K562 (cell line): ENCODE results near the gene ZNF569. TPM values are rescaled to one million over a fixed set of nuclear protein-coding genes. Genes with fewer than 3 reads are reported as not detected.

Experiments used
- ATAC-seq: fragments of 200-7000 bp; cut with Tn5 transposase; 3 replicates; pipeline ENCODE4 v1.9.1; 2020; ENCODE audit warnings: moderate library complexity
- BruUV-seq: library from RNA; stranded (reverse); fragments of 400-500 nt; replicated peaks from 2 replicates; lab custom pipeline; 2021; lab: Mats Ljungman, UMichigan
- CTCF ChIA-PET: fragments of 300-600 bp; formaldehyde crosslinking; extraction: SDS; loops from one replicate; lab custom pipeline; 2021; ENCODE audit warnings: low intra/inter-chr PET ratio; lab: Yijun Ruan, JAX
- POLR2A ChIA-PET: fragments of 300-600, 350-650 bp; sonication (Branson Sonifier 250); formaldehyde crosslinking; extraction: SDS; loops from one replicate; lab custom pipeline; 2021; ENCODE audit warnings: antibody characterized with exemption, inconsistent platforms; lab: Yijun Ruan, JAX
- DNase-seq, 4 experiments: peaks; one replicate each; pipeline versions ENCODE4 v3.0.0 to v3.0.0-alpha.2; 2011 to 2018; ENCODE audit warnings: low spot score in 3 of 4, mixed read lengths in 3 of 4; ENCODE audit errors: extremely low read depth in 1 of 4
- FAIRE-seq: peaks from 2 replicates; lab custom pipeline; 2011; peaks lifted over from hg19 to GRCh38; lab: Jason Lieb, UNC
- H2AFZ ChIP-seq: 2 replicates; pipeline ENCODE4 v1.6.0; 2011; ENCODE audit warnings: low read depth, low read length, control low read depth, inconsistent platforms
- H3K27ac ChIP-seq: fragments of 200-600 bp; 3 replicates; pipeline ENCODE4 v1.8.0; 2011; ENCODE audit warnings: low read depth, mild to moderate bottlenecking, control low read depth, inconsistent platforms, low read length, moderate library complexity, mixed read lengths; ENCODE audit errors: extremely low read depth
- H3K27me3 ChIP-seq, 2 experiments: fragments of 300-600 bp in 1 of 2; 2 replicates in 1 of 2; 3 replicates in 1 of 2; pipeline versions ENCODE4 v1.6.0 to v1.8.0; 2011; ENCODE audit warnings: inconsistent platforms in 2 of 2, low read length in 2 of 2, mild to moderate bottlenecking in 1 of 2, mixed read lengths in 1 of 2, moderate library complexity in 1 of 2; ENCODE audit not compliant: control insufficient read depth in 2 of 2, insufficient read depth in 2 of 2
- H3K36me3 ChIP-seq: fragments of 300-600 bp; 3 replicates; pipeline ENCODE4 v1.8.0; 2011; ENCODE audit warnings: mild to moderate bottlenecking, low read length, inconsistent platforms; ENCODE audit not compliant: control insufficient read depth, insufficient read depth
- H3K4me1 ChIP-seq, 2 experiments: fragments of 200-600 bp in 1 of 2; replicated peaks in 1 of 2; 2 replicates in 1 of 2; 3 replicates in 1 of 2; pipeline versions ENCODE4 v1.5.1 to v1.8.0; 2011; ENCODE audit warnings: inconsistent platforms in 2 of 2, low read length in 2 of 2, mild to moderate bottlenecking in 1 of 2, mixed read lengths in 1 of 2, moderate library complexity in 1 of 2; ENCODE audit not compliant: control insufficient read depth in 2 of 2, insufficient read depth in 2 of 2
- H3K4me2 ChIP-seq: 2 replicates; pipeline ENCODE4 v1.6.1; 2011; ENCODE audit warnings: low read length, control low read depth, inconsistent platforms, mixed read lengths; ENCODE audit not compliant: insufficient read depth
- H3K4me3 ChIP-seq: fragments of 200-600 bp; sonication (generic), shearing (Covaris generic); 2 replicates; pipeline ENCODE4 v1.5.1; 2016; ENCODE audit warnings: control low read depth, inconsistent platforms
- H3K79me2 ChIP-seq: fragments of 200-600 bp; 3 replicates; pipeline ENCODE4 v1.8.0; 2011; ENCODE audit warnings: low read length, inconsistent platforms; ENCODE audit not compliant: control insufficient read depth, insufficient read depth
- H3K9ac ChIP-seq, 2 experiments: 2 replicates each; pipeline versions ENCODE4 v1.6.0 to v1.6.1; 2011; ENCODE audit warnings: low read depth in 2 of 2, low read length in 2 of 2, control low read depth in 1 of 2, inconsistent platforms in 1 of 2, mild to moderate bottlenecking in 1 of 2, mixed read lengths in 1 of 2; ENCODE audit not compliant: insufficient read depth in 1 of 2
- H3K9me1 ChIP-seq: one replicate; pipeline ENCODE4 v1.6.0; 2011; ENCODE audit warnings: inconsistent platforms, mild to moderate bottlenecking, low read length, moderate library complexity; ENCODE audit not compliant: control insufficient read depth, insufficient read depth
- H3K9me3 ChIP-seq: replicated peaks from 2 replicates; pipeline ENCODE4 v1.5.1; 2011; ENCODE audit warnings: low read depth, low read length, inconsistent platforms; ENCODE audit not compliant: control insufficient read depth, insufficient read depth
- H4K20me1 ChIP-seq: replicated peaks from 2 replicates; pipeline ENCODE4 v1.6.1; 2011; ENCODE audit warnings: low read length, inconsistent platforms, mixed read lengths; ENCODE audit not compliant: control insufficient read depth, insufficient read depth
- BHLHE40 ChIP-seq: IDR thresholded peaks from 2 replicates; pipeline ENCODE4 v1.6.1; 2011; ENCODE audit warnings: low read length, improper control_type of control experiment
- BRD4 ChIP-seq: fragments of 200-600 bp; sonication (generic); IDR thresholded peaks from 2 replicates; pipeline ENCODE4 v1.6.1; 2017; ENCODE audit warnings: inconsistent platforms
- CBFA2T3 ChIP-seq: fragments of 450-650 bp; IDR thresholded peaks from 2 replicates; pipeline ENCODE4 v1.6.1; 2017
- COPS2 ChIP-seq: fragments of 450-650 bp; conservative IDR thresholded peaks from 2 replicates; pipeline ENCODE4 v1.6.1; 2016; ENCODE audit warnings: mild to moderate bottlenecking, moderate library complexity
- FOS ChIP-seq: IDR thresholded peaks from 3 replicates; pipeline ENCODE4 v1.6.1; 2011; ENCODE audit not compliant: insufficient read length; ENCODE audit errors: extremely low read depth
- FOXP1 ChIP-seq: sonication (generic); formaldehyde crosslinking; IDR thresholded peaks from 2 replicates; pipeline ENCODE4 v1.8.0; 2022; ENCODE audit warnings: mild to moderate bottlenecking, missing genetic modification reagents
- SAFB ChIP-seq: fragments of 200-400 bp; formaldehyde crosslinking; IDR thresholded peaks from 2 replicates; pipeline ENCODE4 v1.6.1; 2017; ENCODE audit warnings: low read depth, low read length, borderline replicate concordance
- TGIF2 ChIP-seq: sonication (generic); formaldehyde crosslinking; IDR thresholded peaks from 2 replicates; pipeline ENCODE4 v1.8.1; 2022; ENCODE audit warnings: mild to moderate bottlenecking, missing genetic modification reagents, moderate library complexity
- ZFP30 ChIP-seq: fragments of 250-450 bp; sonication (Bioruptor Pico); IDR thresholded peaks from 2 replicates; pipeline ENCODE4 v1.8.0; 2022; ENCODE audit warnings: moderate library complexity, mild to moderate bottlenecking, inconsistent platforms, borderline replicate concordance
- ZNF282 ChIP-seq: sonication (generic); formaldehyde crosslinking; IDR thresholded peaks from 2 replicates; pipeline ENCODE4 v1.8.1; 2023; ENCODE audit warnings: missing genetic modification reagents
- ZNF354B ChIP-seq: fragments of 250-450 bp; sonication (Bioruptor Pico); IDR thresholded peaks from 2 replicates; pipeline ENCODE4 v1.4.0; 2020
- ZNF707 ChIP-seq: fragments of 250-450 bp; sonication (Bioruptor Pico); conservative IDR thresholded peaks from 2 replicates; pipeline ENCODE4 v1.8.0; 2022; ENCODE audit warnings: inconsistent platforms, mild to moderate bottlenecking, moderate library complexity
- WGBS: fragments of 100-300 bp; shearing (Covaris generic); methylation state at CpG from one replicate; pipeline ENCODE4 v1.1.6; 2016; ENCODE audit warnings: low coverage, mixed read lengths; ENCODE audit not compliant: insufficient coverage; ENCODE audit errors: missing lambda C conversion rate; 5-methylcytosine and 5-hydroxymethylcytosine counted together
- in situ Hi-C: fragments of 300-500 bp; cut with MboI; formaldehyde crosslinking; loops from 4 replicates; pipeline ENCODE4 v1.15.0; 2018; ENCODE audit warnings: inconsistent platforms, mixed read lengths
- intact Hi-C: fragments of 100-400 bp; cut with micrococcal nuclease; formaldehyde crosslinking; loops from 2 replicates; pipeline ENCODE4 v1.14.2; 2022
- polyA plus RNA-seq, 8 experiments: library from polyadenylated mRNA; depleted of rRNA in 4 of 8; stranded (reverse) in 5 of 8; unstranded in 3 of 8; fragments of >200 nt; fragmentation: Nextera tagmentation in 2 of 8; fragmentation: Illumina TruSeq in 1 of 8; extraction: Ambion mirVana in 2 of 8; extraction: Trizol in 1 of 8; gene quantifications; 2 replicates each; pipeline versions ENCODE4 v1.2.1 to v1.2.3, GENCODE V29; 2011 to 2014; ENCODE audit warnings: inconsistent platforms in 1 of 8, missing spikeins in 1 of 8
- total RNA-seq, 7 experiments: library from RNA; depleted of rRNA in 6 of 7; stranded (reverse); fragments of >200 nt in 6 of 7; fragmentation: Illumina TruSeq in 2 of 7; extraction: Trizol in 2 of 7; gene quantifications; 2 replicates each; pipeline versions ENCODE4 v1.2.1 to v1.2.3, GENCODE V29; 2011 to 2021; ENCODE audit warnings: low replicate concordance in 1 of 7
- TF ChIP-seq, protein P1 (sequence below): sonication (generic); formaldehyde crosslinking; IDR thresholded peaks from 2 replicates; pipeline ENCODE4 v1.9.0; 2022; ENCODE audit warnings: mild to moderate bottlenecking, missing genetic modification reagents
- TF ChIP-seq, protein P2 (sequence below): sonication (generic); formaldehyde crosslinking; IDR thresholded peaks from 2 replicates; pipeline ENCODE4 v1.8.1; 2022; ENCODE audit warnings: missing genetic modification reagents

Gene ZNF569
- total and polyA plus RNA-seq, 9 of the 15 experiments (the other 6 are each of a cell fraction or from before 2014, with no cell fraction given): 2.1 to 5.7 (median 4.5) TPM

DNA sequence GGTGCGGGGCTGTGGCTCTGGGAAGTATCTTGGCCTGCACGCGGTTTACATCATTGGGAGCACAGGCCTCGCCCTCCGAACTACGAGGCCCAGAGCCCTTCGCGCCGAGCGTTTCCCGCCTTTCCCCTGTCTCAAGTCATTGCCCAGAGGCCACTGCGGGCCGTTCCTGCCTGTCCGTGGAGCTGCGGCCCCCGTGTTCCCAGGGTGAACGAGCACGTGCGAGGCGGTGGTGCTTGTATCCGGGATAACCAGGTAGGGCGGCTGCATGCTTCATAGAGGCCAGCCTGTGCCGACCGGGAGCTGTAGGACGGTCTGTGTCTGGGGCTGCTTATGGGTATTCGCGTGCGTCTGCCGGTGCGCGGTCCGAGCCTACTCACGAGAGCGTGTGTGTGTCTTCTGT, 63.8 kb downstream of the ZNF569 start:
- Histone ChIP-seq H3K27me3 (no peaks in the 10 kb centered on the region), H3K27ac (no peak overlapping the region), H3K79me2 (no peaks in the 10 kb centered on the region), H3K36me3 (no peaks in the 10 kb centered on the region), H3K4me1 (no peaks in the 10 kb centered on the region), H2AFZ (no peak overlapping the region), H3K4me3 (no peak overlapping the region)
- no peak for DNase-seq
- no peak for FAIRE-seq
- WGBS: 13% methylated on average over 33 of the region's 34 CpGs
- CTCF ChIA-PET: no interaction called here
- BruUV-seq: no TSS peak
- POLR2A ChIA-PET: no interaction called here
- TF ChIP-seq FOXP1 (CRISPR knock-in tag) (no peak), BHLHE40 (no peak), CBFA2T3 (no peak), SAFB (no peak), ZNF707 (CRISPR knock-in tag) (no peak), ZNF354B (CRISPR knock-in tag) (no peak), FOS (no peak), COPS2 (no peak), ZFP30 (CRISPR knock-in tag) (no peak), ZNF282 (CRISPR knock-in tag) (no peak), TGIF2 (CRISPR knock-in tag) (no peak), BRD4 (no peak)
- TF ChIP-seq, protein P1, sequence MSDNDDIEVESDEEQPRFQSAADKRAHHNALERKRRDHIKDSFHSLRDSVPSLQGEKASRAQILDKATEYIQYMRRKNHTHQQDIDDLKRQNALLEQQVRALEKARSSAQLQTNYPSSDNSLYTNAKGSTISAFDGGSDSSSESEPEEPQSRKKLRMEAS (CRISPR knock-in tag): no peak
- TF ChIP-seq, protein P2, sequence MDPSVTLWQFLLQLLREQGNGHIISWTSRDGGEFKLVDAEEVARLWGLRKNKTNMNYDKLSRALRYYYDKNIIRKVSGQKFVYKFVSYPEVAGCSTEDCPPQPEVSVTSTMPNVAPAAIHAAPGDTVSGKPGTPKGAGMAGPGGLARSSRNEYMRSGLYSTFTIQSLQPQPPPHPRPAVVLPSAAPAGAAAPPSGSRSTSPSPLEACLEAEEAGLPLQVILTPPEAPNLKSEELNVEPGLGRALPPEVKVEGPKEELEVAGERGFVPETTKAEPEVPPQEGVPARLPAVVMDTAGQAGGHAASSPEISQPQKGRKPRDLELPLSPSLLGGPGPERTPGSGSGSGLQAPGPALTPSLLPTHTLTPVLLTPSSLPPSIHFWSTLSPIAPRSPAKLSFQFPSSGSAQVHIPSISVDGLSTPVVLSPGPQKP: no peak
- TF ChIP-seq, all 486 proteins: peak for 0
- in situ Hi-C loops (no loop called here), intact Hi-C loops (no loop called here)
- no peaks in the 10 kb centered on the region for H3K9me1 ChIP-seq
- H4K20me1 ChIP-seq: no peaks in the 10 kb centered on the region
- H3K9me3 ChIP-seq: no peaks in the 10 kb centered on the region
- H3K9ac ChIP-seq: no peak overlapping the region
- no peak for ATAC-seq
- no peak overlapping the region for H3K4me2 ChIP-seq
